HG03520 (cell line): ENCODE data around the gene RCCD1.
A peak's percentile ranks its signal among the peaks of the same experiment; 100 is the strongest.
"Not testable (repeated sequence)": the region's sequence is repeated elsewhere in the genome, so short reads cannot be mapped to it uniquely, and the experiment has no call there.

ENCODE experiments used
- ATAC-seq: cut with Tn5 transposase; IDR thresholded peaks from one replicate; pipeline ENCODE4 v1.9.1; 2021; ENCODE audit warnings: mild to moderate bottlenecking, moderate library complexity; ENCODE audit not compliant: unreplicated experiment

The RCCD1 gene, protein sequence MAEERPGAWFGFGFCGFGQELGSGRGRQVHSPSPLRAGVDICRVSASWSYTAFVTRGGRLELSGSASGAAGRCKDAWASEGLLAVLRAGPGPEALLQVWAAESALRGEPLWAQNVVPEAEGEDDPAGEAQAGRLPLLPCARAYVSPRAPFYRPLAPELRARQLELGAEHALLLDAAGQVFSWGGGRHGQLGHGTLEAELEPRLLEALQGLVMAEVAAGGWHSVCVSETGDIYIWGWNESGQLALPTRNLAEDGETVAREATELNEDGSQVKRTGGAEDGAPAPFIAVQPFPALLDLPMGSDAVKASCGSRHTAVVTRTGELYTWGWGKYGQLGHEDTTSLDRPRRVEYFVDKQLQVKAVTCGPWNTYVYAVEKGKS

DNA sequence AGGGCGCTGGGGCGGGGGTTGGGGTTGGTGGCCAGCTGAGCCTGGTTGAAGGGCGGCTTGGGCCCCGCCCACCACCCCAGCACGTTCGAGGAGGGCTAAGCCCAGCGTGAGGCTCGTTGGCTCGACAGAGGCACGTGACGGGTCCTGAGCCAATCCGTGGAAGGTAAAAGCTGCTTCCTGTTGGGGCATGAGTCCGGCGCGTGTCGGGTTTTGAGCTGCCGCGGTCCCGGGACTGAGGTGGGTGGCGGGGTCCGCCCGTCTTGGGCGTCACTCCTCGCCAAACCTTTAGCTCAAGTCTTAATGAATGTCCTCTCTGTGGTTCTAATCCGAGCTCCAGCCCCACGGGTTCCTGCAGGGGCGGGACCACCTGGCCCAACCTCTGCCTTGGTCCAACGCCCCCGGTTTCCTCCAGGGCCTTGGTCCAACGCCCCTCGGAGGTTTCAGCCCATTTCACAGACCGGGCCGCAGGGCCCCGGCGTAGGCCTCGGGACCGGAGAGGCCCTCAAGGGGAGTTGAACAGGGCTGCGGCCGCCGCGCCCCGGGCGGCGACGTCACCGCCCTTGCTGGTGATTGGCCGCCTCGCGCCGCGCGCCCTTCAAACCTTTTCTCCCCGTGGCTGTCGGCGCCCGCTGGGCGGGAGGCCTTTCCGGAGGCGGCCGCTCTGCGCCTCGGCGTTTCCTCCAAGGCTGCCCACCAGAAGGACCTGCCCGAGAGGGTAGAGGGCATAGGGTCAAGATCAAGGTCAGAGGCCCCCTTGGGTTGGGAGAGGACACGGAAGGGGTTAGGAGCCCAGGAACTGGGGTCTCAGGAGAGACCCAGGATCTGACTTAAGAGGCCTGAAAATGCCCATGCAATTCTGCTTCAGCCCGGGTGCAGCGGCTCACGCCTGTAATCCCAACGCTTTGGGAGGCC is at the start of gene RCCD1:
Gene RCCD1 (plus strand): TSS at position 173 of the 912 bp plus-strand sequence. CDS start 1,851 bp downstream, outside the sequence.
- ATAC-seq = peak; percentile 90

DNA sequence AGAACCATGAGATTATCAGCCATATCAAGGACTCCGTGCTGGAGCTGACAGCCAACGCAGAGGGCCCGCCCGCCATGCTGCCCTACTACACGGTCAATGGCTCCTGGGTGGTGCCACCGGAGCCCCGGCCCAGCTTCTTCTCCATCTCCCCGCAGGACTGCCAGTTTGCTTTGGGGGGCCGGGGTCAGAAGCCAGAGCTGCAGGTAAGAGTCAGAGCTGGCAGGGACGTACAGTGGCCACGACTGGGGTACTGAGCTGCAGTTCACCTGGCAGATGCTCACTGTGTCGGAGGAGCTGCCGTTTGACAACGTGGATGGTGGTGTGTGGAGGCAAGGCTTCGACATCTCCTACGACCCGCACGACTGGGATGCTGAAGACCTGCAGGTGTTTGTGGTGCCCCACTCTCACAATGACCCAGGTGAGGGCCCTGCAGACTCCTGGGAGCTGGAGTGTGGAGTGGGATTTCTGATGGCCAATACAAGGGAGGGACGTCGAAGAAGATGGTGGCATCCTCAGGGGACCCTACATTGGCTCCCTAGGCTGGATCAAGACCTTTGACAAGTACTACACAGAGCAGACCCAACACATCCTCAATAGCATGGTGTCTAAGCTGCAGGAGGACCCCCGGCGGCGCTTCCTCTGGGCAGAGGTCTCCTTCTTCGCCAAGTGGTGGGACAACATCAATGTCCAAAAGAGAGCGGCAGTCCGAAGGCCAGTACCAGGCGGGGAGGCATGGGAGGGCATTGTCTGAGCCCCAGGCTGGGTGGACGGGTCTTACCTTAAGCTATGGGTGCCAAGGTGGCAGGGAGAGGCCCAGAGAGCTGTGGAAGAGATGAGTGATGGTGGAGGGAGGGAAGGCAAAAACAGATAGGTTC is 49.1 kb upstream of the RCCD1 start:
- no peak for ATAC-seq

DNA sequence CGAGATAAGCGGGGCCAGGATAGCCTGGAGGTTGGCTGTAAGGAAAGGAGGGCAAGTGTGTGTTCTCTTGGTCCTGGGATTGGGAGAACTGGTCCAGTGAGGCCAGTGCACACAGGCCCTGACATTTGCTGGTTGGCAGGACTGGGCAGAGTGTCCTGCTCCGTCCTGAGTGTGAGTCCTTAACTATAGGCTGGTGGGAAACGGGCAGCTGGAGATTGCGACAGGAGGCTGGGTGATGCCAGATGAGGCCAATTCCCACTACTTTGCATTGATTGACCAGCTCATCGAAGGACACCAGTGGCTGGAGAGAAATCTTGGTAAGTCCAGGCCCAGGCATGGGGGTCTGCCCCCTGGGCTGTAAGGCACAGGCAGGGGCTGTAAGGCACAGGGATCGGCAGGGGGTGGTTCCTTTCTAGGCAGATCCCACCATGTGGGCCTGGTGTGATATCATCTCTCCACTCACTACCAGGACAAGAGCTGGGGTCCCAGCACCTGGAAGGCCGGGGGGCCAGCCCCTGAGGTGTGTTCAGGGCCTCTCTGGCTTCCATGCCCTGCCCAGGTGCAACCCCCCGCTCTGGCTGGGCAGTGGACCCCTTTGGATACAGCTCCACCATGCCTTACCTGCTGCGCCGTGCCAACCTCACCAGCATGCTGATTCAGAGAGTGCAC is 48.4 kb upstream of the RCCD1 start:
- no peak for ATAC-seq

DNA sequence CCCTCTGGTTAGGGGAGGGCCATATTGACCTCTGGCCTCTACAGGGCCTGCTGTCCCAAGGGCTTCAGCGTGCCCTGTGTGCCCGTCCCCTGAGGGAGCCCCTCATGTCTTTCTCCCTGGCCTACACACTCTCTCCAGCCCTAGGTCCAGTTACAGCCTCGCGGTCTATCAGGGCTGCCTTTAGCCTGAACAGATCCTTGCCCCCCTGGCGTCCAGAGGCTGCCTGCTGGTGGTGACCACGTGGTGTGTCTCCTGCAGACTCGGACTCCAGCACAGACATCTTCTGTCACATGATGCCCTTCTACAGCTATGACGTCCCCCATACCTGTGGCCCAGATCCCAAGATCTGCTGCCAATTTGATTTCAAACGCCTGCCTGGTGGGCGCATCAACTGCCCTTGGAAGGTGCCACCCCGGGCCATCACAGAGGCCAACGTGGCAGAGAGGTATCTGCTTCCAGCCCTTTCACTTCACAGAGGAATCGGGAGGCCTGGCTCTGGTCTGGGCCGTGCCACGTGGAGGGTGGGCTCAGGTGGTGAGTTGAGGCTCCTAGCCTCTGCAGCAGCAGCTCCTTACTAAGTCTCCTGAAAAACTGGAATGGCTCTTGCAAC is 47.5 kb upstream of the RCCD1 start:
- no peak for ATAC-seq

DNA sequence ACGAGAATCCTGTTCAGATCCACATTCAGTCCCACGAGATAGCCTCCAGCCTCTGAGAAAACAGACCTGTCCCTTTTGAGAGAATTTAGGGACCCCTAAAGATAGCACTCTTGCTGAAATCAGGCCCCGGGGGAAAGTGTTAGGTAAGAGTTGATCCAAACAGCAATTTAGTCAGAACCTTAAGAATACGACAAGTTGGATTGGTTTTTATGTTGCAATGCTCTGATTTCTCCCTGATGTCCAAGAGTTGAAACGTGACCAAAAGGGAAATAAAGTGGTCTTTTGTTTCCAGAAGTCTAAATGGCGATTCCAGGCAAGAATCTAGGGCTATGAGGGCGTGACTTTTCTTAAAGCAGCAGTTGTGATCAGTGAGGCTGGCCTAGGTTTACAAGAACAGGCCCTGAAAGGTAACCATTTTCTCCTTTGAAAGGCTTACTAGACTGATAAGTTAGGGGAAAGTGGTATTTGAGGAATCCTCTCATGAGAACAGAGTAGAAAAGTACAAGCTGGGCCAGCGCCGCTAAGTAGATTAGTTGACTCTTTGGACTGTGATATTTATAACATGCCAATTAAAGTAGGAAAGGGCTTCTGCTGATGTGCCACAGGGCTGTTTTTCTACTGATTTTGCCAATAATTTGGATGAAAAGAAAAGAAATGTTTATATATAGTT is 46.7 kb upstream of the RCCD1 start:
- ATAC-seq = no peak

DNA sequence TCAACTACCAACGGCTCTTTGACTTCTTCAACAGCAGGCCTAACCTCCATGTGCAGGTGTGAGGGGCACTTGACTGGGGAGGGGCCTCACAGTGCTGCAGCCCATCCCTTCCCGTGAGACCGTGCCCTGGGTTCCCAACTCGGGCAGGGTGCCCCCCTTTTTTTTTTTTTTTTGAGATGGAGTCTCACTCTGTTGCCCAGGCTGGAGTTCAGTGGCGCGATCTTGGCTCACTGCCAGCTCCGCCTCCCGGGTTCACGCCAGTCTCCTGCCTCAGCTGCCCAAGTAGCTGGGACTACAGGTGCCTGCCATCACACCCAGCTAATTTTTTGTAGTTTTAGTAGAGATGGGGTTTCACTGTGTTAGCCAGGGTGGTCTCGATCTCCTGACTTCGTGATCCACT is 45.2 kb upstream of the RCCD1 start:
- ATAC-seq = not testable (repeated sequence)

DNA sequence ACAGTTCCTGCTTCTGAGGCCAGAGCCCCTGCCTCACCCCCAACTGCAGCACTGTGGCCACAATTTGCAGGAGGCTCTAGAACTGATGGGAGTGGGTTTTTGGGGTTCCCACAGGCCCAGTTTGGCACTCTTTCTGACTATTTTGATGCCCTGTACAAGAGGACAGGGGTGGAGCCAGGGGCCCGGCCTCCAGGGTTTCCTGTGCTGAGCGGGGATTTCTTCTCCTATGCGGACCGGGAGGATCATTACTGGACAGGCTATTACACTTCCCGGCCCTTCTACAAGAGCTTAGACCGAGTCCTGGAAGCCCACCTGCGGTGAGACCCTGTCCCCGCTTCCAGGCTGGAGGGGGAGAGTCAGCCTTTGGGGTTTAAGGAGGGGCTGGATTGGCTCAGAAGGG is 44.7 kb upstream of the RCCD1 start:
- ATAC-seq = no peak

DNA sequence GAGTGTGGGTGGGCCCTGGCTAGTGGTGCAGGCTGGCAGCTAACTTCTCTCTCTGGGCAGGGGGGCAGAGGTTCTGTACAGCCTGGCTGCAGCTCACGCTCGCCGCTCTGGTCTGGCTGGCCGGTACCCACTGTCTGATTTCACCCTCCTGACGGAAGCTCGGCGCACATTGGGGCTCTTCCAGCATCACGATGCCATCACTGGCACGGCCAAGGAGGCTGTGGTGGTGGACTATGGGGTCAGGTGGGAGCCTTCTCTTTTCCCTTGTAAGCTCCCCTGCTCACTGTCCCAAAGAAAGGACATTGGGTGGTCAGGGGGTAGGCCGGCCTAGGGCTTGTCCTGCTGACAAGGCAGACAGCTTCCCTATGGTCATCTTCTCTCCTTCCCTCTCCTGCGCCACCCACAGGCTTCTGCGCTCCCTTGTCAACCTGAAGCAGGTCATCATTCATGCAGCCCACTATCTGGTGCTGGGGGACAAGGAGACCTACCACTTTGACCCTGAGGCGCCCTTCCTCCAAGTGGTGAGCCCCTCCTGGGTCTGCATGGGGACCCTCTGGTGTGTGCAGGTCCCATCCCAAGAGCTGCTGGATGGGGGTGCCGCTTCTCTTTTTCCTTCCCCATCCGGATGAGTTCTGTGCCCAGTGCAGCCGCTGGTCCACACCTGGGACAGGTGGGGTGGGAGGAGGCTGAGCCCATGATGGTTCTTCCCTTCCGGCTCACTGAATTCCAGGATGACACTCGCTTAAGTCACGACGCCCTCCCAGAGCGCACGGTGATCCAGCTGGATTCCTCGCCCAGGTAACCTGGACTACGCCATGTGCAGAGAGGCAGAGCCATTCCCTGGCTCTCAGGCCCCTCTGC is 44.0 kb upstream of the RCCD1 start:
- ATAC-seq = no peak

DNA sequence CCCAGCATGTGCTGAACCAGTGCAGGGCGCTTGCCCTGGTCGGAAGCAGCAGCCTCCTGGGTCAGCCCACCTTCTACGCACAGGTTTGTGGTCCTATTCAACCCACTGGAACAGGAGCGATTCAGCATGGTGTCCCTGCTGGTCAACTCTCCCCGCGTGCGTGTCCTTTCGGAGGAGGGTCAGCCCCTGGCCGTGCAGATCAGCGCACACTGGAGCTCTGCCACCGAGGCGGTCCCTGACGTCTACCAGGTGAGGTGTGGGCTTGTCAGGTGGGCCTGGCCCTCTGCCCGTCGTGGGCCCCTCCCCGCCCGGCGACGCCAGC is 43.4 kb upstream of the RCCD1 start:
- ATAC-seq = no peak

DNA sequence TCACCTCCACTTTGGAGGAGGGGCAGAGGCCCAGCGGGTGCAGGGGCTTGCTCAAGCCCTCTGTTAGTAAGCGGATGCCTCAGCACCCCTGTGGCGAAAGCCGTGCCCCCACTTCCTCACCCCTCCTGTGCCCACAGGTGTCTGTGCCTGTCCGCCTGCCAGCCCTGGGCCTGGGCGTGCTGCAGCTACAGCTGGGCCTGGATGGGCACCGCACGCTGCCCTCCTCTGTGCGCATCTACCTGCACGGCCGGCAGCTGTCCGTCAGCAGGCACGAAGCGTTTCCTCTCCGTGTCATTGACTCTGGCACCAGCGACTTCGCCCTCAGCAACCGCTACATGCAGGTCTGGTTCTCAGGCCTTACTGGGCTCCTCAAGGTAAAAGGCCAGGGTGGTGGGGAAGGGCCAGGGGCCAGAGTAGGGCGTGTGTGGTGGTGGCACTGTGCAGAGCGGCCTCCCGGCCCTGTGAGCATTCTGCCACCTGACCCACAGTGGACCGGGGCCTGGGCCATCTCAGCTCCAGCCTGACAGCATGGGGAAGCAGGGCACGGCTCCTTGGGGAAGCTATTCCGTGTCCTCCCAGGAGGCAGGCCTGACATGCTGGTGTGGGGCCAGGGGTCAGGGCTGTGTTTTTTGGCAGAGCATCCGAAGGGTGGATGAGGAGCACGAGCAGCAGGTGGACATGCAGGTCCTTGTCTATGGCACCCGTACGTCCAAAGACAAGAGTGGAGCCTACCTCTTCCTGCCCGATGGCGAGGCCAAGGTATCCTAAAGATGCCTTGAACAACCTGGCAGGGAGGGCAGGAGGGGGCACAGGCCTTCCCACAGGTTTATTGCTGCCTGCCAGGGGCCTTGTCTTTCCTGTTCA is 42.5 kb upstream of the RCCD1 start:
- no peak for ATAC-seq

DNA sequence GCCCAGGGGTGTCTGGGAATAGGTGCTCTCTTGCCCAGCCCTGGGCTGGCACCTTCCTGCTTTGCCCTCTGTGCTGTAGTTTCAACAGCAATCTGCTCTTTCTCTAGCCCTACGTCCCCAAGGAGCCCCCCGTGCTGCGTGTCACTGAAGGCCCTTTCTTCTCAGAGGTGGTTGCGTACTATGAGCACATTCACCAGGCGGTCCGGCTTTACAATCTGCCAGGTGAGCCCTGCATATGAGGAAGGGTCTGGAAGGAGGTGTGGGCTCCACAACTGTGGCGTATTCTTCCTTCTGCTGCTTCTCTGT is 42.0 kb upstream of the RCCD1 start:
- no peak for ATAC-seq

DNA sequence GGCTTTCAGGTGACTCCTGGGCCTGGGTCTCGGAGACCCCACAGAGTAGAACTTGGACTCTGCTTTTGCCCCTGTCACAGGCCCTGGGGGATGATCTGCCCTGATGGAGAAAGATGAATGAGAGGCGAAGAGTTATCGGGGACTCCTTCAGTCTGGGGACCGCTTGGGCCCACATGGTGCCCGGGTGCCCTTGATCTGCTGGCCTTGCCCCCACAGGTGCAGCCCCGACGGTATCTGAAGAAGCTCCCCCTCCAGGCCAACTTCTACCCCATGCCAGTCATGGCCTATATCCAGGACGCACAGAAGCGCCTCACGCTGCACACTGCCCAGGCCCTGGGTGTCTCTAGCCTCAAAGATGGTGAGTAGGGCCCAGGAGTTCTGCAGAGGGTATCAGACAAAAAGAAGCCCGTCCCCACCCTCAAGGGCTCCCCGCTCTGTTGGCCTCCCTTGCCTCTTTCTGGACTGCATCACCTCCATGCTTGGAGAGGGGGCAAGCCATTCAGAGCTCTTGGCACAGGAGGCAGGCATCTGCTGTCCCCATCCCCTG is 41.2 kb upstream of the RCCD1 start:
- no peak for ATAC-seq

DNA sequence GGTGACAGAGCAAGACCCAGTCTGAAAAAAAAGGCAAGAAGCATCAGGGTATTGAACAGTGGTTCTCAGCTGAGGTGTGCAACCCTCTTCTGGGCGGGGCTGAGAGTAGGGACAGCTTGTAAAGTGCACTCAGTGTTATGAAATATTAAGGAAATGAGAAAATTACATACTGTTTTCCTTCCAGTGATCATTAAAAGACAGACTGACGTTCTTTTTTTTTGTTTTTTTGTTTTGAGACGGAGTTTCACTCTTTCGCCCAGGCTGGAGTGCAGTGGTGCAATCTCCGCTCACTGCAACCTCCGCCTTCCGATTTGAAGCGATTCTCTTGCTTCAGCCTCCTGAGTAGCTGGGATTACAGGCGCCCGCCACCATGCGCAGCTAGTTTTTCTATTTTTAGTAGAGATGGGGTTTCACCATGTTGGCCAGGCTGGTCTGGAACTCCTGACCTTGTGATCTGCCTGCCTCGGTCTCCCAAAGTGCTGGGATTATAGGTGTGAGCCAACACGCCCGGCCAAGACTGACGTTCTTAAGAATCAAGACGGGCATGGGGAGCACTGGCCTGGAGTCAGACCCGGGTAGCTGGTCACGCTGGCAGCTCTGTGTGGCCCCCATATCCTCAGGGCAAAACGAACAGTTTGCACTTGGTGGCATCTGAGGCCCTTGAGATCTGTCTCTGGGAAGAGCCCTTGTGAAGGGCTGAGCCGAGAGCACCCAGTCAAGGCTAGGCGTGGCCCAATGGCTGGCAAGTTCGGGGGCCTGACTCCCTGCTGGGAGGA is 40.2 kb upstream of the RCCD1 start:
- no peak for ATAC-seq

DNA sequence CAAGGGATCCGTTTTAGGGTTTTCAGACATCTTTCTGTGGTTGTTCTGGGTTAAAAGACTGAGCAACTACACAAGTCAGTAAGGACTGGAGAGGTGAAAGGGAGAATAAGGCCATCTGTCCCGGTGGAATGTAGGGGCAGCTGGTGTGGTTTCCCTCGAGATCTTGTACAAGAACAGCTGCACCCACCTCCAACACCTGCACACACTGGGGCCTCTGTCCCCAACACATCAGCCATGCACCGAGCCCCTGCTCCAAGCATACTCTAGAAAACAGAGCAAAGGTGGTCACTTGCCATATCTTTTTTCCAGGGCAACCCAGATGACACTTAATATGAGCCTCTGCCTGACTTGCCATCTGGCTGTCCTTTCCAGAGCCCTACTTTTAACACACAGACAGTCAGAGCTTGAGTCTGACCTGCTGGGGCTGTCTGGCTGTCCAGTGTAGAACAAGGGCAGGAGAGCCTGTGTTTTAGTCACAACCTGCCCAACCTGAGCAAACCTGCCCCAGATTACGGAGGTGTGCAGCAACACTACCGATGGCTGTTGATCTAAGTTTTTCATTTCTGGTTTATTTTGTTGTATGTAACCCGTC is 39.4 kb upstream of the RCCD1 start:
- ATAC-seq = no peak

DNA sequence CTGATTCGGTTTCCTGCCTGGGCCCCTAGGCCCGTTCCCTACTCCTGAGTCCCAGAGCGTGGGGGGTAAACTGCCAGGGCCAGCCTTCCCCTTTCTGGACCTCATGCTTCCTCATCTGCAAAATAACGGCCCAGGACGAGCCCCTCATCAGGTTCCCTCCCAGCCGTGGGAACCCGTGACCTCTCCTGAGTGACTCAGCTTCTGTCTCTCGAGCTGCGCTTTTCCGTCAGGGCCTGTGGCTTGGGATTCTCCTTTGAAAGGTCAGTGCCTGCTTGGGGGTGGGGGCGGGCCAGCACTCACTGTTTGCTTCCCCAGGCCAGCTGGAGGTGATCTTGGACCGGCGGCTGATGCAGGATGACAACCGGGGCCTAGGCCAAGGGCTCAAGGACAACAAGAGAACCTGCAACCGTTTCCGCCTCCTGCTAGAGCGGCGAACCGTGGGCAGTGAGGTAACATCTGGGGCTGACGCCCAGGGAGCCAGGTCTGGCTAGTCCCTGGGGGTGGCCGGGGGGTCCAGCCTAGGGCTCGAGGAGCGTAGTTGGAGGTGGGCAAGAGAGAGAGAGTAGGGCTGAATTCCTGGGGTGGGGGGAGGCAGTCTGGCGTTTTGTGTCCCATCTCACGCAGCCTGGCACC is 38.8 kb upstream of the RCCD1 start:
- no peak for ATAC-seq

DNA sequence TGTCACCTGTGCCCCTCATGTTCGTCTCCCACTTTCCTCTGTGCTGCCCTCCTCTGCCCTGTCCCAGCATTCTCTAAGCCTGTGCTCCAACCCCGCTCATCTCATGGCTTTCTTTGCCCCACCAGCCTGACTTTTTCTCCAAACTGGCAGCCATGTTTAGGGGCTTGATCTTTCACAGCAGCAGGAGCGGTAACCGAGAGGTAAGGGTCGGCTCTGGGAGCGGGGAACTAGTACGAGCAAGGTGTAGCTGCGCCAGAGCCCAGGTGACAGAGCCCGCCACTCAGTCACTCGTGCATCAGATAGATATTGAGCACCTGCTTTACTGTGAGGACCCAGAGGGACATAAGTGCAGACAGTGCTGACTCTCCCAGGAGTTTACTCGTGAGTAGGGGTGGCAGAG is 38.2 kb upstream of the RCCD1 start:
- ATAC-seq = no peak
